ENCODE data around the gene WWC2.

The WWC2 gene

DNA sequence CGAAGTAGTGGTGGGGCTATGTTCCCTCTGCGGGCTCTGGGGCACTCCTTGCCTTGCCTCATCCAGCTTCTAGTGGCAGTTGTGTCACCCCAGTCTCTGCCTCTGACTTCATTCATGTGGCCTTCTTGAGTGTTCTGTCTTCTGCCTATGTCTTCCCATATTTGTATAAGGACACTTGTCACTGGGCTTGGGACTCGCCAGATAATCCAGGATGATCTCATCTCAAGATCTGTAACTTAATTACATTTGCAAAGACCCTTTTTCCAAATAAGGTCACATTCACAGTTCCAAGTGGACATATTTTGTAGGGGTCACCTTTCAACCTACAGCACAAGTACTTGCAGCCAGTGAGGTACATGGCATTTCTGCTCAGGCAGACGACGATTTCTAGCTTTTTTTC, 253.5 kb downstream of the WWC2 start:
- DNase-seq = no peak

DNA sequence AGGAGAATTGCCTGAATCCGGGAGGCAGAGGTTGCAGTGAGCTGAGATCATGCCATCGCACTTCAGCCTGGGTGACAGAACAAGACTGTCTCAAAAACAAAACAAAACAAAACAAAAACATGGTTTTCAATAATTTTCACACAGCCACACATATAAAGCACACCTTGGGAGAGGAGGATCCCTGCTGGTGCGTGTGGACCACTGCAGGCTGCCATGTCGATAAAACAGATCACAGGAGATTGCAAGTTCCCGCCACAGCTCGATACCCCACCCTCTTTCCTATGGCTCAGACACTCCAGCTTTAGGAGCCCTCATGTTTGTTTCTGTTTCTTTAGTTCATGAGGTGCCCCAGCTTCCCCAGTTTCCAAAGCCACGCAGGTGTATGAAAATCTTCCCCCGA, 254.5 kb downstream of the WWC2 start:
- no peak for DNase-seq

DNA sequence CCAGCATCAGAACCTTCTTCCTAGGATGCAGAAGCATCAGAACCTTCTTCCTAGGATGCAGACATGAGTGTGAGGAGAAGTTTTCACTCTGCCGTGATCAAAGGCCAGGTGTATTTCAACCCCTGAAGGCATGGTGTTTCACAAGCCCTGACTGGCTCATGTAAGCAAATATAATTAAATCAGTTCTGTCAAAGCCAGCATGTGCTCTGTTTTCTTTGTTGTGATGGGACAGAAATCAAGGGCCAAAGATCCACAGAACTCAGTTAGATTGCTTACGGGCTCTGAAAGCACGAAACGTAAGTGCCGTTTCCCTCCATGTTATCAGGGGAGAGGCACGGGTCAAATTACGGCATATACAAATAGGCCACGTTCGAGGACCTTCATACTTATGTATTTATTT, 255.2 kb downstream of the WWC2 start:
- DNase-seq = no peak

DNA sequence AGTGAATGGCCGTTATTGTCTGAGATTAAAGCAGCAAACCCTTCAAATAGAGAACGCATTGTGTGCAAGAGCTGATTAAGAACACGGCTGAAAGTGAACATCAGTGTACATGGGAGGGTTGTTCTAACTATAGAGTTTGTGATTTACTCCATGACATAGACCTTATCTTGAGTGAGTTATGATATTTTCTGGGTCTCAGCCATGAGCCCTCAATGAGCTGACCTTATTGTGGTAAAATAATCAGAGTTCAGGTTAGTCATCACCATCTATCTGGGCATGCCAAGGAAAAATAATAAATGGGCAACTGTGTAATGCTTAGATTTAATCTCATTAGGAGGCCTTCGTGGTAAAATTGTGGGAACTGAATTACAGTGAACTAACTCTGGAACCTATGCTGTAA, 256.3 kb downstream of the WWC2 start:
- no peak for DNase-seq

DNA sequence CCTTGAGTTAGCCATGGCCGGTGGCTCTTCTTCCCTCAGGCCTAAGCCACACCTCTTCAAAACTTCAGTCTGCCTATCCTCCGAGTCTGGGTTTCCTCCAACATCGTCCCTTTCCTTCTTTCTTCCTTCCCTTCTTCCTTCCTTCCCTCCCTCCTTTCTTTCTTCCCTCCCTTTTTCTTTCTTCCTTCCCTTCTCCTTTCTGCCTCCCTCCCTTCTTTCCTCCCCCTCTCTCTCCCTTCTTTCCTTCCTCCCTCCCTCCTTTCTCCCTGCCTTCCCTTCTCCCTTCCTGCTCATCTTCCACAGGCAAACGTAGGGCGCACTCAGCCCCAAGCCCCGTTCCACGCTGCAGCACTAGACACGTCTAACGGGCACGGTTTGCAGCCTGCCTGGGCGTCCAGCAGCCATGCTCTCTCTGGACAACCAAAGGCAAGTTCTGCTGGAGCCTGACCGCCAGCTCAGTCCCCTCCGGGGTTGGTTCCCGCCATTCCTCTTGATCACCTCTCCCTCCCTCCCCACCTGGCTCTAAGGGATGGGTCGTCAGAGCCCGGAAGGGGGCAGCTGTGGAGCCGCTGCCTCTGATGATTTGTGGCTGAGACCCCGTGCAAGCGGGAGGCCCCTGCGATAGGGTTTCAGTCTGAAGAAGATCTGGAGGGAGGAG, 257.2 kb downstream of the WWC2 start:
- DNase-seq = no peak

DNA sequence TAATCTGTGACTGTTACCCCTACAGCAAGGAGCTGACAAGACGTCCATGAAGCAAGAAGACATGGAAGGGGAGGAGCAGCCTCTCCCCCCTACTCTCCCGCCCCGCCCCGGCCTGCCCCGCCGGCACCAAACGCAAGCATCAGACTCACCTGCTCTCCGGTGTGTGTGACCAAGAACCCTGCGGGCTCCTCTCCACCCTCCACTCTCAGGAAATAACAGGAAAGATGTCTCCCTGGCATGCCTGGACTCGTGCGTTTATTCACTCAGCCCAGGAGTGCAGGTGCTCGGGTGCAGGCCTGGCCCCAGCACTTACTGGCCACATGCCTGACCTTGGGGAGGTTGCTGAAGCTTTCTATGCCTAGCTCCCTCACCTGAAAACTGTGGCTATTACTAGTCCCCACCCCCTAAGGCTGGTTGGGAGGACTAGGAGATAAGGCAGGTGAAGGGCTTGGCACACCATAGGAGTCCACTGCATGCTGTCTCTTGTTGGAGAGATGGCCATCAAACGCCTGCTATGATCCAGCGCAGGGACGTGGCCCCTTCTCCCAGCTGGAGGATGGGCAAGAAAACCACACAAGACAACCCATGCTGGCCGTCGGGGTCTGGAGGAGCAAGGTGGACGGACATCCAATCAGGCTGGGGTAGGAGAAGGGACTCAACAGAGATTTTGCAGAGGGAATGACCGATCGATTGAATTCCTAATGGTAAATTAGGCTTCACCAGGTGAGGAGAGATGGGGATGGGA, 258.0 kb downstream of the WWC2 start:
- DNase-seq = no peak

DNA sequence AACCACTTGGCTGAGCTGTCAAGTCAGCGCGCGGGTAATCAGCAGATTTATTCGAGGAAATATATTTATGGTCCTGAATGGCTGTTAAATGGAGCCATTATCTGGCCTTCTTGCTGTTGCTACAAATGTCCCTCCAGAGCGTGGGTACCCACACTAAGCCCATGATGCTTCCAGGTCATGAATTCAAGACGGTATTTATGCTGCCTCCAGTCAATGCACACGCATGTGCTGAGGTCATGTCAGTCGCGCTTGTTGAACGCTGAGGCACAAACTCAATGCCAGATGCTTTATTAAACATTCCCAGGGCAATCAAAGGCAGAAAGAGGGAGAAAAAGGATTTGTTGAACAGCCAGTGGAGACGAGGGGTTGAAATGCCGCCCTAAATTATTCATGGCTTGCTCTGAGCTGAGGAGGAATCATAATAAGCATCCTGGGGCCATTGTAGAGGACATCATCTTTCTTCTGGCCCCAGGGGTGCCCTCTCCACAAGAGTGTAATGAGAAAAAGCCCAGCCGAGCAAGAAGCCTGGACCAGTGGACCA, 259.2 kb downstream of the WWC2 start:
- no peak for DNase-seq

DNA sequence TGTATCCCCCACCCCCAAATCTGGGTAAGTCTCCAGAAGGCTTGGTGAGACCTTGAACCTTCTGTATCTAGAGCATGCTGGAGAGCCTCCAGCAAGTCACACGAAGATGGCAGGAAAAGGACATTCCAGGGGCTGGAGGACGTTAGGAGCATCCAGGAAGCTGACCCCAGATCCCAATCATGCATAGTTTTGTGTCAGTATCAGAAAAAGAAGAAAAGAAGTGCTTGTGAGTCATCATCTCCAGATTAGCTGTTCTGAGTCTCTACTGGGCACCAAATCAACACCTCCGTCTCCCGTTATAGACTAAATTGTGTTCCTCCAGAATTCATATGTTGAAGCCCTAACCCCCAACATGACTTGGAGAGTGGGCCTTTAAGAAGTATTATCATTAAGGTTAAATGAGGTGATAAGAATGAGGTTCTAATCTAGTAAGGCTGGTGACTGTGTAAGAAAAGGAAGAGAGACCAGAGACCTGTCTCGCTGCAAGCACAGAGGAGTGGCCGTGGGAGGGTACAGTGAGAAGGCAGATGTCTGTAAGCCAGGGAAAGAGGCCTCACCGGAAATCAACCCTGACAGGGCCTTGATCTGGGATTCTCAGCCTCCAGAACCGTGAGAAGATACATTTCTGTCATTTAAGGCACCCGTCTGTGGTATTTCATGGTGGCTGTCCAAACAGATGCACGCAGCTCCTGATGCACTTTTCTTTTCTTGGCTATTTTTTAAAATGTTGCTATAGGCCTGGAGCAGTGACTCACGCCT, 261.3 kb downstream of the WWC2 start:
- DNase-seq = peak in 2 of 51 donors; percentile 14 to 16

DNA sequence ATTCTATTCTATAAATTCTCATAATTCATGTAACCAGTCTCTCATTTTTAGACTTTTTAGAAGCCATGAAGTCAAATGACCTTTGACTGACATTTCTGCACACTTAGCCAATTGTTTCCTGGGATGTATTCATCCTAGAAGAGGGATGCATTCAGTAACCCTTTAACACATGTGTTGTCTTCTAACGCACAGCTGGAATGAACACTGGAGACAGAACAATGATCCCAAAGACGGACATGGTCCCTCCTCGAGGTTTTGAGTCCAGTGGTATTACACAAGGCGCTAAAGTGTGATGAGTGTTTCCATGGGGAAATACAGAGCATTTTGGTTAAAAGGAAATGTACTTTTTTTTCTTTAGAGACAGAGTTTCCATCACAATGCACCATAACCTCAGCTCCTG, 263.0 kb downstream of the WWC2 start:
- no peak for DNase-seq

DNA sequence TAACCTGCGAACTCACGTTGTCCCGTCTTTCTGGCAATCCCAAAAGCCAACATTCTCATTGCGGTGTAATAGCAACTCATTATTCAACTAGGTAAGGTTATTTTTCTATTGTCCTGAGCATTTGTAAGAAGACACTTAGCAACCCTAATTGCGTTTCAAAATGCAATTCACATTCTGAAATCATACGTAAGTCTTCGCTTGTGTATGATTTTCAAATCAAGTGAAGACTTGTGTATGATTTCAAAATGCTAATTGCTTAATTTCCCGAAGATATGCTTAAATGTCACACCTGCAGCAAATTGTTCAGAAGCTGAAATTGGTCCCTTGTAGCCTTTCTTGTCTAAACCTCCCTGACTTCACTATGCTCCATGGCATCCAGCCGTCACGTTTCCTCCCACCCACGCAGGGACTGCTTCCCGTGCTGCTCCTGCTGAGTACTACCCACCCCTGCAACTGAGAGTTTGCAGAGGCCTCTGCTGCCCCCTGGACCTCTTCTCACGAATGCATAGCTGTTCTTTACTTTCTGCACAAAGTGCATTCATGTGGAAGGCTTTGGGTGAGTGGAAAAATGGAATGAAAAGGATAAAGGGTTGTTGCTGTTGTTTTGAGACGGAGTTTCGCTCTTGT, 264.0 kb downstream of the WWC2 start:
- DNase-seq = peak in 1 of 51 donors; percentile 7

DNA sequence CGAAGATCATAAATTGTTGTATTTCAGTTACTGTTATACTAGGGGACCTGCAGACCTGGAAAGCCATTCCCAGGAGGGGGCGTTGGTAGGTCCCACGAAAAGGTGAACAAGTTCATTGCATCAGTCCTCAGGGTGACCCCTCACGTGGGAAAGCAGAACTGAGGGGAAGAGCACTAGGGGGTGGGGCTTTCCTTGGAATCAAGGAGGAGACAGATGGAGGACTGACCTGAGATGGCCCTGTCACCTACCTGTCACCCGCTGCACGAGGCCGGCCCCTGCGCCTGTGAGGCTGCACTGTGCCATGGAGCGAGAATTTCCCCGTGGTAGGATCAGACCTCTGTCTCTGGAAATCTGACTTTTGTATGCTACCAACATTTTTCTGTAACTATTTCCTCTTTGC, 265.0 kb downstream of the WWC2 start:
- no peak for DNase-seq

DNA sequence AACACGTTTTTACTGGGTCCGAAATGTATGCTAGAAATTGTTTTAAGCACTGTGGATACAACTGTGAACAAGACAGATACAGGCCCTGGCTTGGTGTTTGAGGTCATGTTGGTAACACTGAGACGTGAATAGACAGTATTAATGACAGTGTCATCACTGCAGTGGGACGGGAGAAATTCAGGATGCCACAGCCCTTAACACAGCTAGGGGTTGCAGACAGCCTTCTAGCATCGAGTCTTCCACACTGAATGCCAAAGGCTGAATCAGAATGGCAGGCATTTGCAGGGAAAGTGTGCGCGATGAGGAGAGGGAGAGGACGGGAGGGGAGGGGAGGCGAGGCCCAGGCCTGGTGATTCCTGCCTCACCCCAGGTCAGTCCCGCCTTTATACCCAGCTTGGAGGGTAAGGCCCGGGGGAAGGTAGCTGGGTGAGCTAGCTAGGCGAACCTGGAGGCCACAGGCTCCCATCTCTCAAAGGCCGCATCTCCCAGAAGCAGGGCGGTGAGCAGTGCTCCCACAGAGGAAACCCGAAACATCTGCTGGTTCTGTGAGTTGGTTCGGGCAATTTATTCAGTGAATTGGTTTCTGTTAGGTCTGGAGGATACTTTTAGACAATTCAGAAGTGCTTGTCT, 267.3 kb downstream of the WWC2 start:
- no peak for DNase-seq

DNA sequence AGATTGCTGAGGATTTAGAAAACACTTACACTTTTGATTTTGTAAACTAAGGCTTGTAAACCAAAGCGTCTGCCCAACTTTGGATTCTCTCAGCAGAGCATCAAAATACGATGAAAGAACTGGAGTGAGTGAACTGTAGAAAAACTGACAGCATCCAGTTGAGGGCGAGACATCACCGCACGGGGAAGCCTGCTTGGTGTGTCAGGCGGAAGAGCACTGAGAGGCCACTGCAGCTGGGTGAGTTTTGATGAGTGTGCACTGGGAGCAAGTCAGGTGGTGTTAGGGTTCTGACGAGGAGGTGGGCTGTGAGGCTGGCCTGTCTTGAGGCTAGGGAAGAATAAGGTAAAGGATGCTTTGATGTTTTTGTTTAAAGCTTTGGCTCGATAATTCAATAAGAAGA, 270.0 kb downstream of the WWC2 start:
- no peak for DNase-seq

All from hypothalamus (tissue), 51 donors.